Adipose tissue (tissue), 3 donors: ENCODE data around the gene GPR35. TPM values are rescaled to one million over a fixed set of nuclear protein-coding genes. Genes with fewer than 3 reads are reported as not detected.

ENCODE experiments used
- H3K27ac ChIP-seq: one replicate; pipeline ENCODE4 v1.5.1; 2013; ENCODE audit warnings: low read depth, low read length
- WGBS, 3 donors: extraction: QIAGEN DNeasy Blood & Tissue Kit; methylation state at CpG; one replicate each; pipeline ENCODE4 v1.1.7; 2013; 5-methylcytosine and 5-hydroxymethylcytosine counted together
- polyA plus RNA-seq, 3 donors: library from polyadenylated mRNA; stranded (reverse); fragments of 200-250 nt; gene quantifications; one replicate each; pipeline ENCODE4 v1.2.3, GENCODE V29; 2013
- donor health status: healthy with polysubstance abuse.
- donor health status: Bipolar disorder and iron deficiency.
- donor health status: healthy.

Gene GPR35
- polyA plus RNA-seq, 3 donors: 0.60 to 2.3 (median 1.6) TPM

DNA sequence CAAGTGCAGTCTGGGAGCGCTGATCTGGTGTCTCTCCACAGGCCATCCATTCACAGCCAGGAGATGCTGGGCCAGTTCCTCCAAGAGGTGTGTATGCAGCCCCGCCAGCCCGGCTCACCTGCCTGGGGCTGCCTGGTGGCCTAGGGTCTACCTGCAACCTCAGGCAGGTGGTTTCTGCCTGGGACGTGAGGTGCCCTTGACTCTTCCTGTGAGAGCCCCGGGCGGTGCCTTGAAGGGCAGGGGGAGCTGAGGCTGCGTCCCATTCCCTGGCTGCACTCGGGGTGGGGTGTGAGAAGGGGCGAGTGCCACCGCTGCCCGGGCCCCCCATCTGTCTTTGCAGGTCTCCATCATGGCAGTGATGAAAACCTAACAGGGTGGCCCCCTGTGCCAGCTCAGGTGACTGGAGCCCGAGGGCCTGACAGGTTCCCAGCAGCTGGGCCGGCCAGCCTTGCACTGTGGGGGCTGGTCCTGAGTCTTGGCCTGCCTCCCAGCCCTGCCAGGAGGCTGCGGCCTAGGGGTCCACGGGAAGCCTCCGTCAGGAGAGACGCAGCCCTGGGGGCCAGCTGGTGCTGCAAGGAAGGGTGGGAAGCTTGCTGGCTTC lies 26.9 kb upstream of the GPR35 start:
- H3K27ac ChIP-seq: no peak overlapping the region
- 92 to 94% (median 92%) methylated on average over 17 of the region's 17 CpGs for WGBS, 3 donors

DNA sequence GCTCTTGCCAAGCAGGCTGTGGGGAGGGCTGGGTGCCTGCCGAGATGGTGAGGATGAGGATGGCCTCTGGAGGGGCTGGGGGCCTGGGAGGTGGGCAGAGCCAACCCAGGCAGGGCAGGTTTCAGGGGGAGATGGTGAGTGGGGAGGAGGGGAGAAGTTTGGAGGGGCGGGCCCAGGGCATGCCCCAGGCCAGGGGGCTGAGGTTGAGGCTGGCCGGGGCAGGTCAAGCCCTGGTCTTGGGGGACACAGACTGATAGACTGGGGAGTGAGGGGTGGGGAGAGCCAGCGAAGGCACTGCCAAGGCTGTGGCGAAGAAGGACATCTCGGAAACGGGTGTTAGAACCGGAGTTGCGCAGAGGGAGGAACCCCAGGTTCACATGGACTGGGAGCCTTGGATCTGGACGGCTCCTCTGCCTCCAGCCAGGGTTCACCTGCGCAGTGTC lies 26.1 kb upstream of the GPR35 start:
- 94 to 97% (median 95%) methylated on average over 11 of the region's 11 CpGs for WGBS, 3 donors

DNA sequence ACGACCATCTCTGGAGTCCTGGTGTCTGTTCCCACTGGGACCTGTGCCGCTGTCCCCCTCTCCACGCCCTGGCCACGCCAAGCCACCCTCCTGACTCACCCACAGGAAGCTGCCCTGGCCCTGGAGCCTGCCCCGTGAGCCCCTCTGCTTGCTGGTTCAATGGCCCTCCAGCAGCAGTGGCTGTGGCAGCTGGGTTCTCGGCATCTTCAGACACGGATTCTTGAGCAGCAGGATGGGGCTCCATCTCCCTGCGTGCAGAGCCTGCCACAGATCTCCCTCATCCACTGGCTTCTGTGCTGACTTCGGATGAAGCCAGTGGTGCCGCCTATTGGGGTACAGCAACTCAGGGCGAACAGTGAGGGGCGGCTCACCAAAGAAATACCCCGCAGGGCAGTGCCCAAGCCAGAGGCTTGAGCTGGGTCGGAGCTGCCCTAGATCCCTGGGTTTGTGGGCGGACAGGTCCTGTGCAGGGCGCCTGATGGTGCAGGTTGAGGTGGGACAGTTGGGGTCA lies 24.8 kb upstream of the GPR35 start:
- 92 to 97% (median 94%) methylated on average over 16 of the region's 16 CpGs for WGBS, 3 donors
- H3K27ac ChIP-seq: no peak overlapping the region

More for the DNA sequence above, 26.1 kb upstream of the GPR35 start:
- H3K27ac ChIP-seq: no peak overlapping the region

- WGBS, 3 donors: 79 to 88% (median 84%) methylated on average over 20 of the region's 20 CpGs
- H3K27ac ChIP-seq: no peak overlapping the region
Observed at GRCh38 chr2:240601061-240601830, 24.0 kb upstream of the GPR35 start.

GRCh38 chr2:240601831-240602160 lies 23.5 kb upstream of the GPR35 start:
- no peak overlapping the region for H3K27ac ChIP-seq
- 93 to 95% (median 95%) methylated on average over 11 of the region's 11 CpGs for WGBS, 3 donors

DNA sequence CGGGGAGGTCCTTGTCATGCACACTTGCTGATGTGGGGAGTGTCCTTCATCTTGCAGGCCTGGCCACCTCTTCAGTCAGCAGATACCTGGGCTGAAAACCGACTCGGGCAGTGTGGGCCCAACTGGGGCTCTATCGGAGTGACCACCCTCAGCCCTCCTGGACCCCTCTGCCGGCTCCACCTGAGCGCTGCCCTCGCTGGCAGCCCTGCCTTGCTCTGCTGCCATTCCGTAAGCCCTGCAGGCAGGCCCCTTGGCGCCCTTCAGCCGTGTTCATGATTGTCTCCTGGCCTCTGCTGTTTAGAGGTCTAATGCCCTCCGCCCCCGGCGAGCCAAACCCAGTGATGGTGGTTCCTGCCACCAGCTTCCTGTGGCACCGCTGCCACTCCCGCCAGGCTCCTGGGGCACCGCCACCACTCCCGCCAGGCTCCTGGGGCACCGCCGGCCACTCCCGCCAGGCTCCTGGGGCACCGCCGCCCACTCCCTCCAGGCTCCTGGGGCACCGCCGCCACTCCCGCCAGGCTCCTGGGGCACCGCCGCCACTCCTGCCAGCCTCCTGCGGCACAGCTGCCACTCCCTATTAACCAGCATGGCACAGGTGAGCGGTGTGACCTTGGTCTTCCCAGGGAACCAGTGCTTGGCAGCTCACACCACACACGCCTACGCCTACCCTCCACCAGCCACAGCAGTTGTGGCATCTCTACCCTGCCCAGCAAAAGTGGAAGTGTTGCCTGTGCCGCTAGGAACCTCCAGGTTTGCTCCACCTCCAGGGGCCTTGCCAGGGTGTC lies 22.8 kb upstream of the GPR35 start:
- no peak overlapping the region for H3K27ac ChIP-seq
- WGBS, 3 donors: 89 to 91% (median 90%) methylated on average over 22 to 32 of the region's 32 CpGs

GRCh38 chr2:240603081-240603835 lies 22.0 kb upstream of the GPR35 start:
- 88 to 91% (median 90%) methylated on average over 21 to 22 of the region's 22 CpGs for WGBS, 3 donors
- H3K27ac ChIP-seq: no peak overlapping the region

- H3K27ac ChIP-seq: no peak overlapping the region
- WGBS, 3 donors: 89 to 91% (median 90%) methylated on average over 10 of the region's 10 CpGs
Observed at GRCh38 chr2:240603846-240604245, 21.4 kb upstream of the GPR35 start.

DNA sequence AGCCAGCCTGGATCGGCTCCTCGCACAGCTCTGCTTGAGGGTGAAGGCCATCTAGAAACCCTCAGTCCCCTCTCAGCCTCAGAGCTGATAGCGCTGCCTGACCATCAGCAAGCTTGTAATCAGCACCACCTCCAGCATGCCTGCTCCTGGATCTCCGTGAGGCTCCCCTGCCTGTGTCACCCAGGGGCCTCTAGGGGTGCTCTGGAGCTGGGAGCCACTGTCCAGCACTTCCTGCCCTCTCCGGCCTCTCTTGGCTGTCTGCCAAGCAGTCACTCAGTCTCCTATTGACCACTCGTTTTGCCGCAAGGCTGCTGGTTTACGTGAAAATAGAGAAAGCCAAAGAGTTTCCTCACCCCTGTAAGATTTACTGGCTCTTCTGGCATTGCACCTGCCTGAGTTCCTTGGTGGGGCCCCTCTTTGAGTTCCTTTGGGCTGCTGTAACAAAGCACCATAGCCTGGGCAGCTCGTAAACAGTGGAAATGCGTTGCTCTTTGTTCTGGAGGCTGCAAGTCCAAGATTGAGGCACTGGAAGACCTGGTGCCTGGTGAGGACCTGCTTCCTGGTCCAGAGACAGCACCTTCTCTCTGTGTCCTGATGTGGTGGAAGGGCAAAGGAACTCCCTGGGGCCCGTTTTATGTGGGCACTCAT lies 20.9 kb upstream of the GPR35 start:
- H3K27ac ChIP-seq: no peak overlapping the region
- WGBS, 3 donors: 24 to 41% (median 31%) methylated on average over 9 to 11 of the region's 11 CpGs

- WGBS, 3 donors: 80 to 88% (median 81%) methylated on average over 19 of the region's 19 CpGs
- H3K27ac ChIP-seq: no peak overlapping the region
Observed at GRCh38 chr2:240604939-240605716, 20.2 kb upstream of the GPR35 start.

DNA sequence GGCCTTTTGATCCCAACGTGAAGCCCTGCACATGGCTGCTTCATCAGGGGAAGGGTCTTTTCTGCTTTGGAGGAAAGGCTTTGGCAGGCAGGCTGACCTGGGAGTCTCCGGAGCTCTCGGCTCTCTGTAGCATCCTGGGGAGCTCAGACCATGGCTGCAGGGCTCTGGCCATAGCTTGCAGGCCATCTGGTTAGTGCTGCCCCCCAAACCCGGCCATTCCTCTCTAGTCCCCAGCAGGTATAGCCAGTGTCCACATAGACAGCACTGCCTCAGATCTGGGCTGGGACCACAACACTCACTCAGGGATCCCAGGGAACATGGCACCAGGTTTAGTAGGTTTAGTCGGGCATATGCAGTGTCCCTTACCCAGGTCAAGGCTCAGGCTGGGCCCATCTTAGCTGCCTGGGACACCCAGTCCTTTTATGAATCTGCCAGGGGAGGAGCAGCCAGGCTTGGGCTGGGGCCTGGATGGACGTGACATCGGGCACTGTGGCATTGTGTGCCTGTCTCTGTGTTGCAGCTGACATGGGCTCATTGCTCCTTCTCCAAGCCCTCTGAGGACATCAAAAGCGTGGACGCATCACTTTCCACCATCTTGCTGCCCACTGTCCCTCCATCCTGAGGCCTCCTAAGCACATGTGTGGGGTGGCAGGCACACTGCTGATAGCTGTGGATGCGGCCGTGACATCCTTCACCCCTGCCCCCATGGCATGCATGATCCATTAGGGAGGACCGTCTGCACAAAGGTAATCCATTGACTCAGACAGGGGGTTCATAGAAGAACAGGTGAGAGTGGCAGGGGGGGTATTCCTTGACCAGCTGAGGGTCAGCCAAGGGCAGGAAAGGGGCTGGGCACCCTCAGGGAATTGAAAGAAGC lies 19.2 kb upstream of the GPR35 start:
- H3K27ac ChIP-seq: no peak overlapping the region
- WGBS, 3 donors: 84 to 89% (median 89%) methylated on average over 12 of the region's 12 CpGs

DNA sequence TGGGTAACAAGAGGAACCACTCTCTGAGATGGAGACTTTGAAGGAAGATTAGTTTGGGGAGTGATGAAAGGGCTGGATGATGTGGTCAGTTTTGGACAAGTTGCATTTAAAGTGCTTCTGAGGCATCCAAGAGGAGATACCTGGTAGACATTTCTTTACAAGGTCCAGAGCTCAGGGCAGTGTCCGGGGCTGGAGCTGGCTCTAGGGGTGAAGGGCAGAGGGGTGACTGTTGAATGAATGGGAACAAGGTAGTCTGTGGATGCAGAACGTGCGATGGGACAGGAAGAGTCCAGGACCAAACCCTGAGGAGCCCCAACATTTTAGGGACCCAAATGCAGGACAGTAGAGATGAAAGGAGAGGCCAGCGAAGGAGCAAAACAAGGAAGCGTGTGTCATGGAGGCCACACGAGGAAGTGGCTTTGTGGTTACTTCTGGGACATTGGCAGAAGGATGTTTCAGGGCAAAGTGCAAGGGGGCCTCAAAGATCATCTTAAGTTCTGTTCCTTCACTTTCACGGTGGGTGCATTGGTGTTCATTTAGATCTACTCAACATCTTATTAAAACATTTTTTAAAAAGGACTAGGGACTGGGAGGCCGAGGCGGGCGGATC lies 13.6 kb upstream of the GPR35 start:
- WGBS, 3 donors: 72 to 90% (median 78%) methylated on average over 10 of the region's 10 CpGs
- no peak overlapping the region for H3K27ac ChIP-seq

DNA sequence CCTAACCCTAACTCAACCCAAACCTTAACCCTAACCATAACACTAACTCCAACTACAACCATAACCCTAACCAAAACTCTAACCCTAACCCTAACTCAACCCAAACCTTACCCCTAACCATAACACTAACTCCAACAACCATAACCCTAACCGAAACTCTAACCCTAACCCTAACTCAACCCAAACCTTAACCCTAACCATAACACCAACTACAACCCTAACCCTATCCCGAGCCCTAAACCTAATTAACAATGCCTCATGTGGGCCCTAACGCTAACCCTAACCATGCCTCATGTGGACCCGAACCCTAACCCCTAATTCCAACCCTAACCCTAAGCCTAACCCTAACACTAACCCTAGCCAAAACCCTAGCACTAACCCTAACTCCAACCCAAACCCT lies 11.5 kb upstream of the GPR35 start:
- no peak overlapping the region for H3K27ac ChIP-seq
- WGBS, 3 donors: 94 to 97% (median 95%) methylated on average over 4 of the region's 4 CpGs

- 96 to 97% (median 97%) methylated on average over 9 of the region's 9 CpGs for WGBS, 3 donors
Observed at GRCh38 chr2:240614391-240614790, 10.9 kb upstream of the GPR35 start.

GRCh38 chr2:240615396-240615795 lies 9.9 kb upstream of the GPR35 start:
- 79 to 84% (median 83%) methylated on average over 2 of the region's 2 CpGs for WGBS, 3 donors
- H3K27ac ChIP-seq: no peak overlapping the region

More at GRCh38 chr2:240614391-240614790, 10.9 kb upstream of the GPR35 start:
- H3K27ac ChIP-seq: no peak overlapping the region
